Astrocyte (in vitro differentiated cells and primary cell): Measurements from ENCODE around the gene IQCK. TPM values are rescaled to one million over a fixed set of nuclear protein-coding genes. Genes with fewer than 3 reads are reported as not detected.

Experiments used
- total RNA-seq: library from RNA; stranded (reverse); gene quantifications from 2 replicates; pipeline ENCODE4 v1.2.1, GENCODE V29; 2021

The IQCK gene
- total RNA-seq, 1 donor from 2014 or later = 5.9 TPM

Other genes starting within 250 kb of the IQCK start
- gene GDE1, start 196.2 kb upstream of the IQCK start, total RNA-seq = 94.7 and 99.7 TPM in 2 replicates
- 14.6 and 14.7 TPM in 2 replicates for gene CCP110, start 194.3 kb upstream of the IQCK start, total RNA-seq
- 45.0 and 51.0 TPM in 2 replicates for gene VPS35L, start 162.6 kb upstream of the IQCK start, total RNA-seq
- 22.7 and 22.9 TPM in 2 replicates for gene KNOP1, start within 50 bp of the IQCK start, total RNA-seq
- gene GPRC5B, start 166.6 kb downstream of the IQCK start, total RNA-seq = 9.3 TPM in 2 replicates